Activated effector memory CD4-positive, alpha-beta T cell treated with Interleukin-2 at 50 U/mL for 16 hours (primary cell): ENCODE results near the gene IL4R.
A peak's percentile ranks its signal among the peaks of the same experiment; 100 is the strongest.
"Not testable (repeated sequence)": the region's sequence is repeated elsewhere in the genome, so short reads cannot be mapped to it uniquely, and the experiment has no call there.

Experiments used
- DNase-seq: peaks from one replicate; pipeline ENCODE4 v3.0.0-alpha.2; 2020

The IL4R gene

GRCh38 chr16:27313422-27314160, at the start of gene IL4R:
Gene IL4R (plus strand): TSS chr16:27313974. CDS start chr16:27340204, 26,230 bp downstream.
- peak; percentile 55 for DNase-seq

GRCh38 chr16:27264151-27264550, 49.6 kb upstream of the IL4R start:
- DNase-seq: no peak

- no peak for DNase-seq
Measured at GRCh38 chr16:27265982-27266381, 47.8 kb upstream of the IL4R start.

- DNase-seq: no peak
Measured at GRCh38 chr16:27267037-27267677, 46.6 kb upstream of the IL4R start.

GRCh38 chr16:27268376-27269299, 45.1 kb upstream of the IL4R start, which contains the start of gene NSMCE1:
Gene NSMCE1 (minus strand): TSS chr16:27268772. CDS start chr16:27257570, 11,202 bp downstream.
- peak; percentile 92 for DNase-seq

- DNase-seq: no peak
Measured at GRCh38 chr16:27269300-27270150, 44.2 kb upstream of the IL4R start.

- no peak for DNase-seq
Measured at GRCh38 chr16:27270349-27270748, 43.4 kb upstream of the IL4R start.

GRCh38 chr16:27272076-27272475, 41.7 kb upstream of the IL4R start:
- DNase-seq: no peak

GRCh38 chr16:27272697-27273096, 41.1 kb upstream of the IL4R start:
- not testable (repeated sequence) for DNase-seq

GRCh38 chr16:27273330-27273669, 40.5 kb upstream of the IL4R start:
- no peak for DNase-seq

GRCh38 chr16:27273670-27274423, 39.9 kb upstream of the IL4R start:
- no peak for DNase-seq

GRCh38 chr16:27274424-27274874, 39.3 kb upstream of the IL4R start:
- DNase-seq: not testable (repeated sequence)

GRCh38 chr16:27275394-27275793, 38.4 kb upstream of the IL4R start:
- DNase-seq: no peak

- DNase-seq: no peak
Measured at GRCh38 chr16:27281243-27281642, 32.5 kb upstream of the IL4R start.

- DNase-seq: no peak
Measured at GRCh38 chr16:27284865-27285675, 28.7 kb upstream of the IL4R start.

- no peak for DNase-seq
Measured at GRCh38 chr16:27285676-27286196, 28.0 kb upstream of the IL4R start.

- DNase-seq: no peak
Measured at GRCh38 chr16:27286451-27286850, 27.3 kb upstream of the IL4R start.

GRCh38 chr16:27287051-27287811, 26.5 kb upstream of the IL4R start:
- DNase-seq: no peak

- DNase-seq: no peak
Measured at GRCh38 chr16:27287887-27288286, 25.9 kb upstream of the IL4R start.

- not testable (repeated sequence) for DNase-seq
Measured at GRCh38 chr16:27288313-27288712, 25.5 kb upstream of the IL4R start.
